Gastroesophageal sphincter (tissue), 4 donors: ENCODE measurements around the gene FAM89B. TPM values are rescaled to one million over a fixed set of nuclear protein-coding genes. Genes with fewer than 3 reads are reported as not detected.
A peak's percentile ranks its signal among the peaks of the same experiment; 100 is the strongest.

ENCODE experiments used
- ATAC-seq: fragments of 150-250 bp; one replicate; pipeline ENCODE4 v1.9.1; 2016; ENCODE audit warnings: mild to moderate bottlenecking, moderate library complexity
- H3K27ac ChIP-seq, 4 donors: fragments of 200-600 bp; sonication (generic) in 3 of 4; 1 replicate in 3 of 4; 2 replicates in 1 of 4; pipeline ENCODE4 v1.5.1; 2016 to 2019
- H3K27me3 ChIP-seq: fragments of 200-600 bp; sonication (generic); one replicate; pipeline ENCODE4 v1.5.1; 2019
- H3K36me3 ChIP-seq, 2 donors: fragments of 200-600 bp; sonication (generic); one replicate each; pipeline ENCODE4 v1.5.1; 2019; ENCODE audit warnings: control low read depth in 1 of 2
- H3K4me1 ChIP-seq, 3 donors: fragments of 200-600 bp; sonication (generic); 1 replicate in 2 of 3; 2 replicates in 1 of 3; pipeline ENCODE4 v1.5.1; 2016 to 2019; ENCODE audit warnings: control low read depth in 2 of 3
- H3K4me3 ChIP-seq, 2 donors: fragments of 200-600 bp; sonication (generic); one replicate each; pipeline ENCODE4 v1.5.1; 2019; ENCODE audit warnings: mild to moderate bottlenecking in 1 of 2, moderate library complexity in 1 of 2
- H3K9me3 ChIP-seq, 3 donors: fragments of 200-600 bp; sonication (generic); one replicate each; pipeline ENCODE4 v1.5.1; 2017 to 2019; ENCODE audit warnings: control low read depth in 2 of 3
- EP300 ChIP-seq: sonication (generic); formaldehyde crosslinking; IDR thresholded peaks from one replicate; pipeline ENCODE4 v1.6.1; 2017; ENCODE audit warnings: antibody characterized with exemption, mild to moderate bottlenecking
- POLR2A ChIP-seq, 2 donors: fragments of 450-650 bp; IDR thresholded peaks; one replicate each; pipeline ENCODE4 v1.6.1; 2017; ENCODE audit warnings: antibody characterized with exemption in 2 of 2, mild to moderate bottlenecking in 2 of 2, moderate library complexity in 1 of 2
- POLR2AphosphoS5 ChIP-seq: sonication (generic); formaldehyde crosslinking; IDR thresholded peaks from one replicate; pipeline ENCODE4 v1.6.1; 2017; ENCODE audit warnings: antibody characterized with exemption
- WGBS, 2 donors: methylation state at CpG; one replicate each; pipeline ENCODE4 v1.1.5; 2018; ENCODE audit warnings: low coverage in 1 of 2; 5-methylcytosine and 5-hydroxymethylcytosine counted together
- total RNA-seq, 4 donors: library from RNA; depleted of rRNA; stranded (reverse); fragments of >200 nt; gene quantifications; one replicate each; pipeline ENCODE4 v1.1.0, GENCODE V29; 2016
- TF ChIP-seq, protein P1 (sequence below), 4 experiments: fragments of 200-600 bp in 2 of 4; fragments of 450-650 bp in 2 of 4; sonication (generic) in 1 of 4; IDR thresholded peaks; one replicate each; pipeline ENCODE4 v1.5.1; 2017 to 2019; ENCODE audit warnings: antibody characterized with exemption in 4 of 4, mild to moderate bottlenecking in 2 of 4, moderate library complexity in 2 of 4

The FAM89B gene
- total RNA-seq, 4 donors from 2014 or later, result 36.6 to 68.3 (median 55.0) TPM

DNA sequence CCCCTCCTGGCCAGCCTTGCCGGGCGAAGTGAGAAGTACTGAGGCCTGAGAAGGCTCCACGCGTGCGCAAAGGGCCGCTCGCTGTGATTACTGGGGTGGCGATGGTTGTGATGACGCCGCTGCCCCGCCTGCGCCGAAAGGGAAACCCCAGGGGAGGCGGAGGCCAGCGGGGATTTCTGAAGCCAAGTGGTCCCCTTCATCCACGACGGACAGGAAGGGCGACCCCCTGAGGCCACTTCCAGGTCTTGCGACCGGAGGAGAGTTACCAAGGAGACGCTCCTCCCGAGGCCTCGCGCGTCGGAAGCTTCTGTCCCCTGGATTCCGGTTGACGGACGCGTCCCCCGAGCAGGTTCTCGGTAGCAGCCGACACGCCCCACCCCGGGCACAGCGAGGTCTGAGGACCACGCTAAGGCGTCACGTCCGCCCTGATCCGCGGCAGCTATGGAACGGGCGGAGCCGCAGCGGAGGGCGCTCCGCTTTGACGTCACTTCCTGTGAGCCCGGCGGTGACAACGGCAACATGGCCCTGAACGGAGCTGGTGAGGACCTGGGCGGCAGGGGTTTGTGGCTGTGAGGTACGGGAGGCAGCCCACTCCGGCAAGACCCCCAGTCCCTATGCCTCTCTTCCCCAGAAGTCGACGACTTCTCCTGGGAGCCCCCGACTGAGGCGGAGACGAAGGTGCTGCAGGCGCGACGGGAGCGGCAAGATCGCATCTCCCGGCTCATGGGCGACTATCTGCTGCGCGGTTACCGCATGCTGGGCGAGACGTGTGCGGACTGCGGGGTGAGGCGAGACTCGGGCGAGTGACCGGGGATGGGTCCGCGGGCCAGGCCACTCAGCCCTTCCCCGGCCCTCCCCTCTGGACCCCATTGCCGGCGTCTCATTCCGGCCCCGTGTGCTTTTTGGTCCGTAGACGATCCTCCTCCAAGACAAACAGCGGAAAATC lies 2.1 kb upstream of the FAM89B start, which contains the start of gene ZNRD2:
Gene ZNRD2 (plus strand): TSS at position 505 of the 946 bp plus-strand sequence. CDS start 15 bp downstream, at position 520.
- TF ChIP-seq EP300 (no peak), POLR2A (IDR thresholded peaks at IDR 0.05) (peak; percentile 63 to 66), POLR2AphosphoS5 (peak; percentile 86)
- TF ChIP-seq, protein P1, sequence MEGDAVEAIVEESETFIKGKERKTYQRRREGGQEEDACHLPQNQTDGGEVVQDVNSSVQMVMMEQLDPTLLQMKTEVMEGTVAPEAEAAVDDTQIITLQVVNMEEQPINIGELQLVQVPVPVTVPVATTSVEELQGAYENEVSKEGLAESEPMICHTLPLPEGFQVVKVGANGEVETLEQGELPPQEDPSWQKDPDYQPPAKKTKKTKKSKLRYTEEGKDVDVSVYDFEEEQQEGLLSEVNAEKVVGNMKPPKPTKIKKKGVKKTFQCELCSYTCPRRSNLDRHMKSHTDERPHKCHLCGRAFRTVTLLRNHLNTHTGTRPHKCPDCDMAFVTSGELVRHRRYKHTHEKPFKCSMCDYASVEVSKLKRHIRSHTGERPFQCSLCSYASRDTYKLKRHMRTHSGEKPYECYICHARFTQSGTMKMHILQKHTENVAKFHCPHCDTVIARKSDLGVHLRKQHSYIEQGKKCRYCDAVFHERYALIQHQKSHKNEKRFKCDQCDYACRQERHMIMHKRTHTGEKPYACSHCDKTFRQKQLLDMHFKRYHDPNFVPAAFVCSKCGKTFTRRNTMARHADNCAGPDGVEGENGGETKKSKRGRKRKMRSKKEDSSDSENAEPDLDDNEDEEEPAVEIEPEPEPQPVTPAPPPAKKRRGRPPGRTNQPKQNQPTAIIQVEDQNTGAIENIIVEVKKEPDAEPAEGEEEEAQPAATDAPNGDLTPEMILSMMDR (IDR thresholded peaks at IDR 0.05), result peak in 3 of 4 experiments; percentile 47 to 59 (median 58)
- Histone ChIP-seq H3K4me1 (peaks cover 8 to 89% (median 43%) of the 10 kb centered on the region in 3 donors), H3K9me3 (no peaks in the 10 kb centered on the region), H3K36me3 (no peaks in the 10 kb centered on the region), H3K27ac (peak within 1 kb of the TSS; percentile 62 to 99 (median 98)), H3K27me3 (no peaks in the 10 kb centered on the region), H3K4me3 (peak within 1 kb of the TSS; percentile 61 to 96)
- peak; percentile 88 for ATAC-seq
- WGBS, 2 donors, result 0% methylated on average over 5 of the region's 89 CpGs; no CpG with 5 or more reads in 1 of the 2 donors

DNA sequence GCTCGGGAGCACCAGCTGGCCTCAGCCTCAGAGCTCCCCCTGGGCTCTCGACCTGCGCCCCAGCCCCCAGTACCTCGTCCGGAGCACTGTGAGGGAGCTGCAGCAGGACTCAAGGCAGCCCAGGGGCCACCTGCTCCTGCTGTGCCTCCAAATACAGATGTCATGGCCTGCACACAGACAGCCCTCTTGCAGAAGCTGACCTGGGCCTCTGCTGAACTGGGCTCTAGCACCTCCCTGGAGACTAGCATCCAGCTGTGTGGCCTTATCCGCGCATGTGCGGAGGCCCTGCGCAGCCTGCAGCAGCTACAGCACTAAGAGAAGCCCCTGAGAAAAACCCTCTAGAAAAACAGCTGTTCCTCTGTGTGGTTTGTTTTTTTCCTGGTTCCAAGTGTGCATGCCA lies 918 bp upstream of the FAM89B start:
- H3K36me3 ChIP-seq, result no peaks in the 10 kb centered on the region
- peak overlapping the region in 1 of 2 donors; percentile 96 for H3K4me3 ChIP-seq
- no peak for ATAC-seq
- H3K9me3 ChIP-seq, result no peaks in the 10 kb centered on the region
- H3K27me3 ChIP-seq, result no peaks in the 10 kb centered on the region
- 40% methylated on average over 1 of the region's 9 CpGs; no CpG with 5 or more reads in 1 of the 2 donors for WGBS, 2 donors
- peak overlapping the region in 3 of 4 donors; percentile 98 to 99 (median 98) for H3K27ac ChIP-seq
- H3K4me1 ChIP-seq, result peaks cover 8 to 88% (median 43%) of the 10 kb centered on the region in 3 donors
- TF ChIP-seq, protein P1 (IDR thresholded peaks at IDR 0.05), result no peak
- no peak for TF ChIP-seq EP300
- TF ChIP-seq POLR2A (IDR thresholded peaks at IDR 0.05), result no peak
- TF ChIP-seq POLR2AphosphoS5, result no peak

DNA sequence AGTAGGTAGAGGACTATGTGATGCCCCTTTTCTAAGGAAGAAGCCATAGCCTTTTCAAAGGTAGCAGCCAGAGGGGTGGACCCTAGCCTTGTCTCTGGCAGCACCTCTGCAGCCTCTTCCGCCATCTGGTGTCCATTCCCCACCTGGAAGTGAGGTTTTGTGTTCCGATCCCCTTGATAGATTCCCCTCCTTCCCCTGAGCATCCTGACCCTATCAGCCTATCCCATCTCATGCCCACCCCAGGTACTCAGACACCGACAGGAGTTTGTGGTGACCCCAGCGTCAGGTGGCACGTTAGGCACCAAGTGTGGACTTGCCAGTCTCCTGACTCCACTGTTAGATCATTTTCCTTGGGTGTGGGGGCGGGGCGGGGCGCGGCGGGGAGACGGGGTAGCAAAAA lies 398 bp upstream of the FAM89B start:
- peaks cover 8 to 88% (median 46%) of the 10 kb centered on the region in 3 donors for H3K4me1 ChIP-seq

DNA sequence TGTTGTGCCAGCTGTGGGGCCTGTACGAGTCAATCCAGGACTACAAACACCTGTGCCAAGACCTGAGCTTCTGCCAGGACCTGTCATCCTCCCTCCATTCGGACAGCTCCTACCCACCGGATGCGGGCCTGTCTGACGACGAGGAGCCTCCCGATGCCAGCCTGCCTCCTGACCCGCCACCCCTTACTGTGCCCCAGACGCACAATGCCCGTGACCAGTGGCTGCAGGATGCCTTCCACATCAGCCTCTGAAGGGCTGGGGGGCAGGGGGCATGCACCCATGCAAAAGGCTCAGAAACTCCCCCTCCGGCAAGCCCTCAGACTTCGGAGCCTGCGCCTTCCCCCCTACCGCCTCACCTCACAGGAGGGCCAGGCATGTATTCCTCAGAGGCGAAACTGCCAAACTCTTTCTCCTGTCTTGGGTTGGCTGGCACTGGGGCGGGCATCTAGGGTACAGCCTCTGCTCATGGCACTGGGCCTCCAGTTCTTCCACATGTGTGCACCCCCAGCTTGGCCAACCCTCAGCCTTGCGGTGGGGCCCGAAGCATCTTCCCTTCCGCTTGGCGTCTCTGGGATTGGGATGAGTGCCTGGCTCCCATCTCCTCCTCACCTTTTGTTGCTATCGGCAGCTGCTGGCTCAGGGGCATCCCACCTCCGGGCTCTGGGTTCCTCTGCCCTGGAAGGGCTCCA lies 1.2 kb downstream of the FAM89B start:
- 0% methylated on average over 3 of the region's 22 CpGs; no CpG with 5 or more reads in 1 of the 2 donors for WGBS, 2 donors
- H3K36me3 ChIP-seq, result peaks cover 0 to 6% of the 10 kb centered on the region in 2 donors
- H3K27me3 ChIP-seq, result no peaks in the 10 kb centered on the region
- peak overlapping the region; percentile 62 to 96 for H3K4me3 ChIP-seq
- no peak for ATAC-seq
- peaks cover 8 to 88% (median 59%) of the 10 kb centered on the region in 3 donors for H3K4me1 ChIP-seq
- TF ChIP-seq, protein P1 (IDR thresholded peaks at IDR 0.05), result no peak
- TF ChIP-seq POLR2AphosphoS5, result no peak
- no peak for TF ChIP-seq POLR2A (IDR thresholded peaks at IDR 0.05)
- no peak for TF ChIP-seq EP300
- H3K9me3 ChIP-seq, result no peaks in the 10 kb centered on the region
- peak overlapping the region; percentile 72 to 99 (median 98) for H3K27ac ChIP-seq

More for the DNA sequence above, 398 bp upstream of the FAM89B start:
- Histone ChIP-seq H3K4me3 (peak overlapping the region; percentile 62 to 96), H3K36me3 (no peaks in the 10 kb centered on the region), H3K9me3 (no peaks in the 10 kb centered on the region), H3K27me3 (no peaks in the 10 kb centered on the region), H3K27ac (peak overlapping the region; percentile 72 to 99 (median 98))
- no peak for ATAC-seq
- WGBS, 2 donors, result 5 to 11% methylated on average over 5 to 8 of the region's 11 CpGs
- TF ChIP-seq, protein P1 (IDR thresholded peaks at IDR 0.05), result peak in 3 of 4 experiments; percentile 39 to 60 (median 55)
- no peak for TF ChIP-seq POLR2A (IDR thresholded peaks at IDR 0.05)
